HFFc6 (cell line): ENCODE results near the gene KRTAP10-10. TPM values are rescaled to one million over a fixed set of nuclear protein-coding genes. Genes with fewer than 3 reads are reported as not detected.

Source experiments
- DNase-seq: peaks from one replicate; pipeline ENCODE4 v3.0.0-alpha.2; 2018
- H3K27ac Mint-ChIP-seq: 2 replicates; pipeline ENCODE4 v1.8.0; 2020; ENCODE audit warnings: mild to moderate bottlenecking, mixed read lengths
- H3K27me3 Mint-ChIP-seq: 2 replicates; pipeline ENCODE4 v1.8.0; 2021; ENCODE audit warnings: mild to moderate bottlenecking, moderate library complexity, mixed read lengths; ENCODE audit not compliant: insufficient read depth
- H3K36me3 Mint-ChIP-seq: 2 replicates; pipeline ENCODE4 v1.8.0; 2021; ENCODE audit warnings: low read depth, mixed read lengths
- H3K4me1 Mint-ChIP-seq: 2 replicates; pipeline ENCODE4 v1.8.0; 2020; ENCODE audit warnings: low read depth, mixed read lengths
- H3K4me3 Mint-ChIP-seq: 2 replicates; pipeline ENCODE4 v1.8.0; 2020; ENCODE audit warnings: mild to moderate bottlenecking, moderate library complexity, mixed read lengths
- H3K9me3 Mint-ChIP-seq: 2 replicates; pipeline ENCODE4 v1.8.0; 2020; ENCODE audit warnings: mild to moderate bottlenecking, mixed read lengths
- CTCF ChIP-seq: fragments of 200-600 bp; sonication (generic); IDR thresholded peaks from 2 replicates; pipeline ENCODE4 v1.5.0; 2021; ENCODE audit warnings: antibody characterized with exemption, mild to moderate bottlenecking
- total RNA-seq, 6 experiments: library from RNA; stranded (reverse); fragmentation: NEBNext Ultra II Directional; extraction: Animal tissue kit (Norgen Biotek cat#: 25700); gene quantifications; 2 replicates in 1 of 6; 3 replicates in 5 of 6; pipeline ENCODE4 v1.2.3, GENCODE V29; 2021

KRTAP10-10 gene
- total RNA-seq, 6 experiments from 2014 or later: not detected

GRCh38 chr21:44614961-44615391, 22.2 kb upstream of the KRTAP10-10 start:
- peaks cover 6% of the 10 kb centered on the region for H3K36me3 Mint-ChIP-seq
- no peak for TF ChIP-seq CTCF

GRCh38 chr21:44615466-44615865, 21.7 kb upstream of the KRTAP10-10 start:
- Mint-ChIP-seq H3K27me3 (no peaks in the 10 kb centered on the region; the same call in 1 of the 2 replicates), H3K4me1 (no peaks in the 10 kb centered on the region), H3K36me3 (peaks cover 6% of the 10 kb centered on the region), H3K27ac (no peak overlapping the region), H3K4me3 (no peak overlapping the region), H3K9me3 (peaks cover 53% of the 10 kb centered on the region)
- TF ChIP-seq CTCF: no peak
- no peak for DNase-seq

More at GRCh38 chr21:44614961-44615391, 22.2 kb upstream of the KRTAP10-10 start:
- Mint-ChIP-seq H3K4me3 (no peak overlapping the region), H3K27me3 (no peaks in the 10 kb centered on the region; the same call in 1 of the 2 replicates), H3K4me1 (no peaks in the 10 kb centered on the region), H3K9me3 (peaks cover 54% of the 10 kb centered on the region), H3K27ac (no peak overlapping the region)
- no peak for DNase-seq

GRCh38 chr21:44615911-44616590, 21.1 kb upstream of the KRTAP10-10 start:
- Mint-ChIP-seq H3K9me3 (peaks cover 52% of the 10 kb centered on the region), H3K27me3 (no peaks in the 10 kb centered on the region; the same call in 1 of the 2 replicates), H3K4me1 (no peaks in the 10 kb centered on the region), H3K36me3 (peaks cover 6% of the 10 kb centered on the region; the same call in 1 of the 2 replicates), H3K4me3 (no peak overlapping the region), H3K27ac (no peak overlapping the region)
- no peak for DNase-seq
- TF ChIP-seq CTCF: no peak

- Mint-ChIP-seq H3K9me3 (peaks cover 47% of the 10 kb centered on the region), H3K27me3 (no peaks in the 10 kb centered on the region; the same call in 1 of the 2 replicates), H3K4me3 (no peak overlapping the region), H3K27ac (no peak overlapping the region), H3K4me1 (no peaks in the 10 kb centered on the region), H3K36me3 (peaks cover under 1% of the 10 kb centered on the region; the same call in 1 of the 2 replicates)
- TF ChIP-seq CTCF: no peak
- DNase-seq: no peak
Observed at GRCh38 chr21:44616591-44616926, 20.6 kb upstream of the KRTAP10-10 start.

- no peak for DNase-seq
- H3K36me3 Mint-ChIP-seq: no peaks in the 10 kb centered on the region
- no peak overlapping the region for H3K27ac Mint-ChIP-seq
- H3K4me3 Mint-ChIP-seq: no peak overlapping the region
- no peaks in the 10 kb centered on the region for H3K4me1 Mint-ChIP-seq
- no peaks in the 10 kb centered on the region; the same call in 1 of the 2 replicates for H3K27me3 Mint-ChIP-seq
- H3K9me3 Mint-ChIP-seq: peaks cover 44% of the 10 kb centered on the region
- TF ChIP-seq CTCF: no peak
Observed at GRCh38 chr21:44617071-44617501, 20.1 kb upstream of the KRTAP10-10 start.
